H1 (cell line): Measurements from ENCODE around the gene SYTL1. TPM values are rescaled to one million over a fixed set of nuclear protein-coding genes. Genes with fewer than 3 reads are reported as not detected.

ENCODE experiments used
- CTCF ChIA-PET: fragments of 300-600 bp; sonication (Branson Sonifier 250); formaldehyde crosslinking; loops from one replicate; lab custom pipeline; 2021; ENCODE audit not compliant: partially characterized antibody; lab: Charles Lee
- POLR2A ChIA-PET: fragments of 300-600 bp; sonication (Branson Sonifier 250); formaldehyde crosslinking; loops from one replicate; lab custom pipeline; 2021; ENCODE audit warnings: inconsistent platforms; ENCODE audit not compliant: partially characterized antibody; lab: Charles Lee
- DNase-seq, 2 experiments: peaks; one replicate each; pipeline versions ENCODE4 v3.0.0 to v3.0.0-alpha.2; 2010 to 2022; ENCODE audit warnings: low spot score in 2 of 2, low read depth in 1 of 2, mixed read lengths in 1 of 2
- FAIRE-seq: peaks from 2 replicates; lab custom pipeline; 2011; peaks lifted over from hg19 to GRCh38; lab: Jason Lieb, UNC
- H2AFZ ChIP-seq: 2 replicates; pipeline ENCODE4 v1.8.1; 2012; ENCODE audit warnings: low read length, inconsistent platforms
- H2AK5ac ChIP-seq: 2 replicates; pipeline ENCODE4 v1.6.1; 2013; ENCODE audit warnings: low read depth, low read length
- H2BK120ac ChIP-seq: replicated peaks from 2 replicates; pipeline ENCODE3; 2013; ENCODE audit warnings: low read depth, low read length, inconsistent platforms
- H2BK12ac ChIP-seq: 2 replicates; pipeline ENCODE4 v1.6.1; 2013; ENCODE audit warnings: low read depth, low read length
- H2BK15ac ChIP-seq: 2 replicates; pipeline ENCODE4 v1.6.1; 2013; ENCODE audit warnings: low read length
- H2BK20ac ChIP-seq: 2 replicates; pipeline ENCODE4 v1.6.1; 2013; ENCODE audit warnings: low read length
- H2BK5ac ChIP-seq: 2 replicates; pipeline ENCODE4 v1.6.1; 2013; ENCODE audit warnings: low read depth, low read length
- H3K14ac ChIP-seq: 2 replicates; pipeline ENCODE4 v1.6.1; 2013; ENCODE audit warnings: inconsistent platforms; ENCODE audit not compliant: insufficient read length
- H3K18ac ChIP-seq: 2 replicates; pipeline ENCODE4 v1.6.1; 2013; ENCODE audit warnings: low read length; ENCODE audit errors: extremely low read depth
- H3K23ac ChIP-seq: 2 replicates; pipeline ENCODE4 v1.6.1; 2013; ENCODE audit warnings: inconsistent platforms; ENCODE audit not compliant: insufficient read length
- H3K23me2 ChIP-seq: 2 replicates; pipeline ENCODE4 v1.6.1; 2013; ENCODE audit warnings: low read depth, low read length
- H3K27ac ChIP-seq: 2 replicates; pipeline ENCODE4 v1.6.1; 2011; ENCODE audit warnings: low read depth, low read length, inconsistent platforms
- H3K27me3 ChIP-seq, 4 experiments: replicated peaks in 1 of 4; 1 replicate in 1 of 4; 2 replicates in 3 of 4; pipeline versions ENCODE4 v1.6.1 to v1.8.1; 2011 to 2013; ENCODE audit warnings: low read length in 3 of 4, mild to moderate bottlenecking in 3 of 4, inconsistent platforms in 2 of 4, mixed read lengths in 2 of 4, moderate library complexity in 1 of 4; ENCODE audit not compliant: control insufficient read depth in 3 of 4, insufficient read depth in 3 of 4; ENCODE audit errors: extremely low read depth in 1 of 4
- H3K36me3 ChIP-seq, 4 experiments: 2 replicates each; pipeline versions ENCODE4 v1.6.1 to v1.8.1; 2011 to 2013; ENCODE audit warnings: mild to moderate bottlenecking in 4 of 4, low read length in 3 of 4, moderate library complexity in 2 of 4, control low read depth in 1 of 4, inconsistent platforms in 1 of 4; ENCODE audit not compliant: insufficient read depth in 4 of 4, control insufficient read depth in 2 of 4
- H3K4ac ChIP-seq: replicated peaks from 2 replicates; pipeline ENCODE3; 2013; ENCODE audit warnings: low read length, low read depth, mixed read lengths, inconsistent platforms; ENCODE audit not compliant: insufficient read length
- H3K4me1 ChIP-seq, 4 experiments: replicated peaks in 1 of 4; 1 replicate in 1 of 4; 2 replicates in 3 of 4; pipeline versions ENCODE4 v1.6.1 to v1.8.1; 2011 to 2013; ENCODE audit warnings: low read length in 3 of 4, inconsistent platforms in 2 of 4, mixed read lengths in 1 of 4; ENCODE audit not compliant: insufficient read depth in 4 of 4, control insufficient read depth in 3 of 4
- H3K4me2 ChIP-seq, 2 experiments: 2 replicates each; pipeline versions ENCODE4 v1.6.1 to v1.8.1; 2011 to 2013; ENCODE audit warnings: low read depth in 2 of 2, low read length in 2 of 2, control low read depth in 1 of 2, inconsistent platforms in 1 of 2, mild to moderate bottlenecking in 1 of 2; ENCODE audit not compliant: insufficient read depth in 1 of 2
- H3K4me3 ChIP-seq, 4 experiments: fragments of 200-600, 300-600 bp in 1 of 4; sonication (generic), shearing (Covaris generic), sonication (Bioruptor Twin) in 1 of 4; 2 replicates each; pipeline versions ENCODE4 v1.5.1 to v1.8.1; 2011 to 2016; ENCODE audit warnings: low read length in 4 of 4, low read depth in 3 of 4, control low read depth in 2 of 4, inconsistent platforms in 2 of 4, mild to moderate bottlenecking in 2 of 4, mixed read lengths in 1 of 4, moderate library complexity in 1 of 4; ENCODE audit not compliant: insufficient read depth in 2 of 4; ENCODE audit errors: extremely low read depth in 1 of 4
- H3K56ac ChIP-seq: replicated peaks from 2 replicates; pipeline ENCODE3; 2013; ENCODE audit warnings: low read depth, mild to moderate bottlenecking, mixed read lengths, low read length, inconsistent platforms; ENCODE audit not compliant: insufficient read length
- H3K79me1 ChIP-seq: 2 replicates; pipeline ENCODE4 v1.6.1; 2013; ENCODE audit warnings: low read depth, low read length, control low read depth
- H3K79me2 ChIP-seq, 2 experiments: 2 replicates each; pipeline versions ENCODE4 v1.6.1 to v1.8.1; 2012 to 2013; ENCODE audit warnings: low read length in 2 of 2, mild to moderate bottlenecking in 2 of 2, inconsistent platforms in 1 of 2; ENCODE audit not compliant: insufficient read depth in 2 of 2, control insufficient read depth in 1 of 2
- H3K9ac ChIP-seq, 4 experiments: replicated peaks in 1 of 4; 1 replicate in 1 of 4; 2 replicates in 3 of 4; pipeline versions ENCODE4 v1.6.1 to v1.8.1; 2011 to 2013; ENCODE audit warnings: low read depth in 3 of 4, low read length in 3 of 4, control low read depth in 2 of 4, mild to moderate bottlenecking in 2 of 4, moderate library complexity in 2 of 4, inconsistent platforms in 1 of 4; ENCODE audit errors: extremely low read depth in 1 of 4
- H3K9me3 ChIP-seq, 2 experiments: 2 replicates each; pipeline versions ENCODE4 v1.6.1 to v1.8.1; 2012 to 2013; ENCODE audit warnings: mild to moderate bottlenecking in 2 of 2, moderate library complexity in 2 of 2, control low read depth in 1 of 2, inconsistent platforms in 1 of 2, low read depth in 1 of 2, low read length in 1 of 2, mixed read lengths in 1 of 2; ENCODE audit not compliant: insufficient read depth in 2 of 2
- H4K20me1 ChIP-seq, 2 experiments: replicated peaks in 1 of 2; 2 replicates each; pipeline versions ENCODE3 to v1.8.1; 2011 to 2013; ENCODE audit warnings: inconsistent platforms in 2 of 2, low read length in 2 of 2, mild to moderate bottlenecking in 1 of 2; ENCODE audit not compliant: insufficient read depth in 2 of 2, control insufficient read depth in 1 of 2
- H4K5ac ChIP-seq: 2 replicates; pipeline ENCODE4 v1.6.1; 2013; ENCODE audit warnings: low read length, low read depth, mixed read lengths, inconsistent platforms; ENCODE audit not compliant: insufficient read length
- H4K8ac ChIP-seq: 2 replicates; pipeline ENCODE4 v1.8.0; 2013; ENCODE audit warnings: mild to moderate bottlenecking, moderate library complexity, low read length, inconsistent platforms; ENCODE audit not compliant: insufficient read depth; ENCODE audit errors: extremely low read depth
- H4K91ac ChIP-seq: replicated peaks from 2 replicates; pipeline ENCODE3; 2013; ENCODE audit warnings: low read length, mixed read lengths, inconsistent platforms; ENCODE audit not compliant: insufficient read length
- BCL11A ChIP-seq, 2 experiments: IDR thresholded peaks; one replicate each; pipeline ENCODE4 v1.6.1; 2011; ENCODE audit warnings: low read depth in 2 of 2, low read length in 2 of 2, mild to moderate bottlenecking in 2 of 2
- CBX5 ChIP-seq: fragments of 300-800, 300-1000 bp; sonication (generic); IDR thresholded peaks from 2 replicates; pipeline ENCODE4 v1.7.1; 2016; ENCODE audit warnings: antibody characterized with exemption, low read length, low read depth
- JUN ChIP-seq: IDR thresholded peaks from 2 replicates; pipeline ENCODE4 v1.6.1; 2011; ENCODE audit warnings: low read depth, mild to moderate bottlenecking, improper control_type of control experiment, low read length
- PHF8 ChIP-seq: fragments of 200-600 bp; sonication (generic); conservative IDR thresholded peaks from 2 replicates; pipeline ENCODE4 v1.7.1; 2012; ENCODE audit warnings: low read depth, mild to moderate bottlenecking, inconsistent platforms, low read length, moderate library complexity
- SP1 ChIP-seq: IDR thresholded peaks from 2 replicates; pipeline ENCODE4 v1.6.1; 2011; ENCODE audit warnings: low read depth, low read length
- WGBS, 2 experiments: shearing (Covaris generic) in 1 of 2; methylation state at CpG; one replicate each; pipeline versions ENCODE4 v1.1.6 to v1.1.7; 2013 to 2015; ENCODE audit warnings: low lambda C conversion rate in 2 of 2, mixed read lengths in 2 of 2, inconsistent platforms in 1 of 2, low coverage in 1 of 2, missing lambda C conversion rate in 1 of 2; ENCODE audit not compliant: insufficient replicate concordance in 2 of 2, insufficient coverage in 1 of 2, insufficient read length in 1 of 2; ENCODE audit errors: extremely low coverage in 1 of 2, missing lambda C conversion rate in 1 of 2; 5-methylcytosine and 5-hydroxymethylcytosine counted together
- polyA plus RNA-seq, 7 experiments: library from polyadenylated mRNA; depleted of rRNA in 3 of 7; stranded (reverse) in 5 of 7; unstranded in 2 of 7; fragments of >200 nt in 5 of 7; fragments of 200-250 nt in 2 of 7; gene quantifications; 1 replicate in 5 of 7; 2 replicates in 1 of 7; 4 replicates in 1 of 7; pipeline versions ENCODE4 v1.2.1 to v1.2.3, GENCODE V29; 2011 to 2013; ENCODE audit warnings: missing spikeins in 2 of 7, mixed read lengths in 2 of 7
- total RNA-seq: library from RNA; stranded (reverse); fragmentation: NEBNext Ultra II Directional; extraction: Animal tissue kit (Norgen Biotek cat#: 25700); gene quantifications from 2 replicates; pipeline ENCODE4 v1.2.1, GENCODE V29; 2021

The SYTL1 gene
- total and polyA plus RNA-seq, 2 of the 8 experiments (the other 6 are each of a cell fraction or from before 2014, with no cell fraction given): 6.4 to 19.5 TPM

DNA sequence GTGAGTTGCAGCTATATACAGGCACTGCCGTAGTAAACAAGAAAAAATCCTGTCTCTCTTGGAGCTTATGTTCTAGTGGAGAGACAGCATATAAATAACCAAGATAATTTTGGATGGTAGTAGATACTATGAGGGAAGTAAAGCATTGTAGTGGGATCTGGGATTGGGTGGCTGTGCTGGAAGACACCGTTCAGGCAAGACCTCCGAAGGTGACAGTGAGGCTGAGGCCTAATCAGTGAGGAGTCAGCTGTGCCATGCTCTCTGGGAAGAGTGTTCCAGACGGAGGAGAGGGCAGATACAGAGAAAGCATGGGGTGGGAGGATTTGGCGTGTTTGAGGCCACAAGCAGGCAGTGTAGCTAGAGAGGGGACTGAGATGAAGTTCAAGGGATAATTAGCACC, 13.9 kb upstream of the SYTL1 start:
- no peak overlapping the region for H3K4me3 ChIP-seq
- DNase-seq: no peak
- no peak overlapping the region; the same call in 1 of the 2 replicates for H2BK15ac ChIP-seq
- peaks cover 2 to 55% of the 10 kb centered on the region in 2 experiments for H3K79me2 ChIP-seq
- H2BK12ac ChIP-seq: no peak overlapping the region
- no peak overlapping the region for H2AFZ ChIP-seq
- no peak overlapping the region for H3K56ac ChIP-seq
- peaks cover 8 to 16% of the 10 kb centered on the region in 2 experiments for H4K20me1 ChIP-seq
- no peak for TF ChIP-seq BCL11A (IDR thresholded peaks at IDR 0.05; ENCODE audit: low read depth in 2 of 2, low read length in 2 of 2)
- TF ChIP-seq JUN: no peak
- TF ChIP-seq CBX5: no peak
- no peak for TF ChIP-seq SP1
- TF ChIP-seq PHF8: no peak
- TF ChIP-seq, all 59 proteins: peak for 0
- ChIA-PET POLR2A (interaction anchor here (0.9 to 1.3 kb wide), 2 partner anchors 9 to 21 kb away, joined by 3 to 5 read pairs; no protein-coding TSS in a partner anchor), CTCF (interaction anchor here (0.7 to 7.0 kb wide), 10 partner anchors 10 to 75 kb away, joined by 3 to 102 read pairs (median 8); no protein-coding TSS in a partner anchor)
- Histone ChIP-seq H3K36me3 (peaks cover 4 to 12% (median 6%) of the 10 kb centered on the region in 4 experiments; a peak in 7 of 8 replicates), H4K91ac (no peak overlapping the region), H2BK5ac (no peak overlapping the region; the same call in 1 of the 2 replicates), H3K18ac (no peak overlapping the region), H3K9ac (peak overlapping the region in 1 of 4 experiments; percentile 19; a peak in 1 of 7 replicates), H3K4me2 (no peak overlapping the region), H2BK120ac (no peak overlapping the region), H3K79me1 (peaks cover 8% of the 10 kb centered on the region; the same call in 1 of the 2 replicates), H3K4ac (no peak overlapping the region), H3K23ac (no peak overlapping the region), H3K27ac (no peak overlapping the region), H3K27me3 (no peaks in the 10 kb centered on the region; a peak in 1 of 7 replicates), H3K9me3 (no peaks in the 10 kb centered on the region), H3K4me1 (0 out of 7 replicates have a peak, but pooled peaks cover 0 to 3% (median 0%) of the 10 kb centered on the region in 4 experiments), H4K8ac (no peak overlapping the region), H2BK20ac (no peak overlapping the region), H2AK5ac (no peak overlapping the region), H4K5ac (no peak overlapping the region), H3K23me2 (peaks cover 2% of the 10 kb centered on the region; the same call in 1 of the 2 replicates), H3K14ac (no peak overlapping the region)
- no peak for FAIRE-seq
- WGBS, 2 experiments: 88% methylated on average over 5 of the region's 5 CpGs; no CpG with 5 or more reads in 1 of the 2 experiments
